AG09309 (cell line): ENCODE data around the gene AKT2.

ENCODE experiments used
- DNase-seq: peaks from one replicate; pipeline ENCODE4 v3.0.0-alpha.2; 2010; ENCODE audit warnings: low read depth
- H3K4me3 ChIP-seq: 2 replicates; pipeline ENCODE4 v1.5.1; 2011; ENCODE audit warnings: mild to moderate bottlenecking, low read depth, low read length, moderate library complexity; ENCODE audit not compliant: control insufficient read depth
- CTCF ChIP-seq: IDR thresholded peaks from 2 replicates; pipeline ENCODE4 v1.5.1; 2011; ENCODE audit warnings: mild to moderate bottlenecking, low read depth, low read length, inconsistent platforms; ENCODE audit not compliant: insufficient read depth, control insufficient read depth; ENCODE audit errors: missing control alignments

Gene AKT2

GRCh38 chr19:40249781-40250180 is 35.4 kb downstream of the AKT2 start:
- no peak for TF ChIP-seq CTCF
- H3K4me3 ChIP-seq = no peak overlapping the region
- DNase-seq = no peak

- H3K4me3 ChIP-seq = no peak overlapping the region
- DNase-seq = no peak
- TF ChIP-seq CTCF = no peak
Measured at GRCh38 chr19:40249201-40249600, 35.9 kb downstream of the AKT2 start.

GRCh38 chr19:40247735-40248262 is 37.3 kb downstream of the AKT2 start:
- no peak for DNase-seq
- TF ChIP-seq CTCF = no peak

GRCh38 chr19:40247178-40247577 is 38.0 kb downstream of the AKT2 start:
- no peak for DNase-seq
- TF ChIP-seq CTCF = no peak
- H3K4me3 ChIP-seq = no peak overlapping the region

More at GRCh38 chr19:40247735-40248262, 37.3 kb downstream of the AKT2 start:
- H3K4me3 ChIP-seq = no peak overlapping the region

- no peak for TF ChIP-seq CTCF
- DNase-seq = no peak
- H3K4me3 ChIP-seq = no peak overlapping the region
Measured at GRCh38 chr19:40246292-40247073, 38.7 kb downstream of the AKT2 start.

GRCh38 chr19:40245506-40246128 is 39.5 kb downstream of the AKT2 start:
- DNase-seq = no peak
- H3K4me3 ChIP-seq = no peak overlapping the region
- TF ChIP-seq CTCF = no peak
